NB4 (cell line): Measurements from ENCODE around the gene RANGAP1.
"Not testable (repeated sequence)": the region's sequence is repeated elsewhere in the genome, so short reads cannot be mapped to it uniquely, and the experiment has no call there.

Source experiments
- MAX ChIP-seq: IDR thresholded peaks from 2 replicates; pipeline ENCODE4 v1.6.1; 2011; ENCODE audit warnings: low read depth, low read length
- MYC ChIP-seq: IDR thresholded peaks from 2 replicates; pipeline ENCODE4 v1.6.1; 2011; ENCODE audit warnings: low read depth, low read length
- POLR2A ChIP-seq: IDR thresholded peaks from 2 replicates; pipeline ENCODE4 v1.6.1; 2011; ENCODE audit warnings: mild to moderate bottlenecking; ENCODE audit not compliant: insufficient read length; ENCODE audit errors: extremely low read depth
- TF ChIP-seq, protein P1 (sequence below): IDR thresholded peaks from one replicate; pipeline ENCODE4 v1.5.1; 2012; ENCODE audit warnings: low read depth, low read length

DNA sequence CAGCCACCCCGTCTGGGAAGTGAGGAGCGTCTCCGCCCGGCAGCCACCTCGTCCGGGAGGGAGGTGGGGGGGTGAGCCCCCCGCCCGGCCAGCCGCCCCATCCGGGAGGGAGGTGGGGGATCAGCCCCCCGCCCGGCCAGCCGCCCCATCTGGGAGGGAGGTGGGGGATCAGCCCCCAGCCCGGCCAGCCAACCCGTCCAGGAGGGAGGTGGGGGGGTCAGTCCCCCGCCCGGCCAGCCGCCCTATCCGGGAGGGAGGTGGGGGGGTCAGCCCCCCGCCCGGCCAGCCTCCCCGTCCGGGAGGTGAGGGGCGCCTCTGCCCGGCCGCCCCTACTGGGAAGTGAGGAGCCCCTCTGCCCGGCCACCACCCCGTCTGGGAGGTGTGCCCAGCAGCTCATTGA, 8.8 kb upstream of the RANGAP1 start:
- TF ChIP-seq, protein P1, sequence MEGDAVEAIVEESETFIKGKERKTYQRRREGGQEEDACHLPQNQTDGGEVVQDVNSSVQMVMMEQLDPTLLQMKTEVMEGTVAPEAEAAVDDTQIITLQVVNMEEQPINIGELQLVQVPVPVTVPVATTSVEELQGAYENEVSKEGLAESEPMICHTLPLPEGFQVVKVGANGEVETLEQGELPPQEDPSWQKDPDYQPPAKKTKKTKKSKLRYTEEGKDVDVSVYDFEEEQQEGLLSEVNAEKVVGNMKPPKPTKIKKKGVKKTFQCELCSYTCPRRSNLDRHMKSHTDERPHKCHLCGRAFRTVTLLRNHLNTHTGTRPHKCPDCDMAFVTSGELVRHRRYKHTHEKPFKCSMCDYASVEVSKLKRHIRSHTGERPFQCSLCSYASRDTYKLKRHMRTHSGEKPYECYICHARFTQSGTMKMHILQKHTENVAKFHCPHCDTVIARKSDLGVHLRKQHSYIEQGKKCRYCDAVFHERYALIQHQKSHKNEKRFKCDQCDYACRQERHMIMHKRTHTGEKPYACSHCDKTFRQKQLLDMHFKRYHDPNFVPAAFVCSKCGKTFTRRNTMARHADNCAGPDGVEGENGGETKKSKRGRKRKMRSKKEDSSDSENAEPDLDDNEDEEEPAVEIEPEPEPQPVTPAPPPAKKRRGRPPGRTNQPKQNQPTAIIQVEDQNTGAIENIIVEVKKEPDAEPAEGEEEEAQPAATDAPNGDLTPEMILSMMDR: not testable (repeated sequence)
- TF ChIP-seq MAX, POLR2A, MYC: not testable (repeated sequence)
